Measurements from ENCODE around the gene ZNF561.

- TF ChIP-seq CTCF (IDR thresholded peaks at IDR 0.05) (no peak), POLR2A (IDR thresholded peaks at IDR 0.05) (no peak)
Measured at GRCh38 chr19:9597027-9597426, 24.0 kb downstream of the ZNF561 start.
